GM08714 (cell line): ENCODE measurements around the gene MVD.

ENCODE experiments used
- H3K4me3 ChIP-seq: fragments of 200-500 bp; sonication (Bioruptor generic); 2 replicates; pipeline ENCODE4 v1.5.1; 2014; ENCODE audit warnings: mild to moderate bottlenecking, low read length, inconsistent platforms
- ZNF274 ChIP-seq: IDR thresholded peaks from 2 replicates; pipeline ENCODE4 v1.6.1; 2012; ENCODE audit warnings: mild to moderate bottlenecking, low read depth, low read length

MVD gene

GRCh38 chr16:88630433-88630832, 32.5 kb downstream of the MVD start:
- TF ChIP-seq ZNF274: no peak
- H3K4me3 ChIP-seq: no peak overlapping the region

GRCh38 chr16:88629835-88630234, 33.1 kb downstream of the MVD start:
- no peak overlapping the region for H3K4me3 ChIP-seq
- TF ChIP-seq ZNF274: no peak

GRCh38 chr16:88628512-88628974, 34.3 kb downstream of the MVD start:
- no peak for TF ChIP-seq ZNF274
- H3K4me3 ChIP-seq: no peak overlapping the region

DNA sequence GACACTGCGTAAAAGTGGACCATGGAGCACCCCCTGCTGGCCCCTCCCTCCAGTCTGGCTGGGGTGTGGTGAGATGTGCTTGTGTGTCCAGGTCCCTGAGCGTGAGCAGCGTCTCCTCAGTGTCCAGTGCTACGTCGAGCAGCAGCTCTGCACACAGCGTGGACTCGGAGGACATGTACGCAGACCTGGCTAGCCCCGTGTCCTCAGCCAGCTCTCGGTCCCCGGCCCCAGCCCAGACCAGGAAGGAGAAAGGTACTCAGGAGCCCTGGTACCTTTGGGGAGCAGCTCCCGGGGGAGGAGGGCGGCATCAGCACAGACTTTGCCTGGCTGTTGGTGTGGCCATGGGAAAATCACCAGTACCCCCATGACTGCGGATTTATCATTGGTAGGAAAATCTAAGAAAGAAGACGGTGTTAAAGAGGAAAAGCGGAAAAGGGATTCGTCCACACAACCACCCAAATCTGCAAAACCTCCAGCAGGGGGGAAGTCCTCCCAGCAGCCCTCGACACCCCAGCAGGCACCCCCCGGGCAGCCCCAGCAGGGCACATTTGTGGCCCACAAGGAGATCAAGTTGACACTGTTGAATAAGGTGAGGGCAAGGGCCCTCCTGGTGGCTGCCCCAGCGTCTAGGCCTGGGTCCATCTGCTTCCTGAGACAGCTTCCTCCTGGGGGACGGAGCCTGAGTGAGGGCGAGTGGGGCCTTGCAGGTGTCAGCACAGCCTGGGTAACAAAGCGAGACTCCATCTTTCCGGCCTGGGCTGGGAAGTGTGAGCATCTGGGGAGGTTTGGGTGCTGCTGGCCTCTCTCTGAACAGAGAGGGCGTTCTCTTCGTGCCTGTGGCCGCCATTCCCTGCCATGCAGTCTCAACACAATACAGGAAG, 35.1 kb downstream of the MVD start:
- TF ChIP-seq ZNF274: no peak
- no peak overlapping the region for H3K4me3 ChIP-seq

DNA sequence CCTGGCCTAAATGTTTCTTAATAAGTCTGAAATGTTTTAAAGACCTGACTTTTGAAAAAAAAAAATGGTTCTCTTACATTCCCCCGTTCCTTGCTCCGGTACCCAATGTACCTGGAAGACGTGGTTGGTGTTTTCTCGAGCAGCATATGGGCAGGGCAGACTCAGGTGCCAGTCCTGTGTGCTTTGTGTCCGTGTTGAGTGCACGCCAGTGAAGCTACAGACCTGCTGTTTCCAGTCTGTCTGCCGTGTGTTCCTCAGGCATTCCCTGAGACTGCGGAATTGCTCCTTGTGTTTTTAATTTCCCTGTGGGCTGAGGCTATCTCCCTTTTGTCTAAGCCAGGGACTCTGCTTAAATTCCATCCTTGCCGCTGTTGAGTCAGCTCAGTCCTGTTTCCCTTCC, 36.2 kb downstream of the MVD start:
- no peak for TF ChIP-seq ZNF274

DNA sequence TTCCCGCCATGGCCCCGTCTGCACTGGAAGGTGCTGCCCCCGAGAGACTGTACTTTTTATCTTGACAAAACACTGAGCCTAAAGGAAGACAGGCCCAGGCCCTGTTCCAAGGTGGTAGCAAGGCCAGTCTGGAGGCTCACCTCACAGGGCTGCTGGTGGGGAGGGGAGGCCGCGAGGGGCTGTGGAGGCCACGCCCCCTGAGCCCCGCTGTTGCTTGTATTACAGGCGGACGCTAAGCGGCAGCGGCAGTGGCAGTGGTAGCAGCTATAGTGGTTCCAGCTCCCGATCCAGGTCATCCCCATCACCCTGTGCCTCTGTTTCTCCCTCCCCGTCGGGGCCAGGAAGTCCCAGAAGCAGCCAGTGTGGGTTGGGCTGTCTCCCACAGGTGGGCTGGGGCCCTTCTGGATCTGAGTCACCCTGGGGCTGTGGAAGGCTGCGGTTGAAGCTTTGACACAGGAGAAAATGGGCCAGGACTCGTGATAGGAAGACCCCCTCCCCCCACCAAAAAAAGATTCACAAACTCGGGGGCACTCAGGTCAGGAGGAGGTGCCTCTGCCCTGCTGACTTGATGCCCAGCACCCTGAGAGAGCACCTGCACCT, 37.8 kb downstream of the MVD start:
- TF ChIP-seq ZNF274: no peak
- no peak overlapping the region for H3K4me3 ChIP-seq

More for the DNA sequence above, 36.2 kb downstream of the MVD start:
- no peak overlapping the region for H3K4me3 ChIP-seq

DNA sequence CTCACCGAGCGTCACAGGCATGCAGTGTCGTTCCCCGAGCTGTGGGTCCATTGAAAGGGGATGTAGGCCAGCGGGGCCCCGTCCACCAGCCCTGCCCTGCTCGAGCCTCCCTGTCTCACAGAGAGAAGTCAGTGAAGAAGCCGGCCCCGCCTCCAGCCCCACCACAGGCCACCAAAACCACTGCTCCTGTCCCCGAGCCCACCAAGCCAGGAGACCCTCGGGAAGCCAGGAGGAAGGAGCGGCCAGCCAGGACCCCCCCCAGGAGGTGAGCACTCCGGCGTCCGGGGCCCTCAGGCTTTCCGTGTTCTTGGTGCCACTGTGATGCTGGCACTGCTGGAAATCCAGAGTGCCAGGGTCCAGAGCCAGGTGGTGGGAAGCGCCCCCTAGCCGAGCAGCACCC, 38.4 kb downstream of the MVD start:
- no peak for TF ChIP-seq ZNF274
- no peak overlapping the region for H3K4me3 ChIP-seq

- H3K4me3 ChIP-seq: no peak overlapping the region
- no peak for TF ChIP-seq ZNF274
These were observed 39.0 kb downstream of the MVD start for GRCh38 chr16:88623858-88624257.

- H3K4me3 ChIP-seq: no peak overlapping the region
- no peak for TF ChIP-seq ZNF274
These were observed 40.0 kb downstream of the MVD start for GRCh38 chr16:88622866-88623265.

DNA sequence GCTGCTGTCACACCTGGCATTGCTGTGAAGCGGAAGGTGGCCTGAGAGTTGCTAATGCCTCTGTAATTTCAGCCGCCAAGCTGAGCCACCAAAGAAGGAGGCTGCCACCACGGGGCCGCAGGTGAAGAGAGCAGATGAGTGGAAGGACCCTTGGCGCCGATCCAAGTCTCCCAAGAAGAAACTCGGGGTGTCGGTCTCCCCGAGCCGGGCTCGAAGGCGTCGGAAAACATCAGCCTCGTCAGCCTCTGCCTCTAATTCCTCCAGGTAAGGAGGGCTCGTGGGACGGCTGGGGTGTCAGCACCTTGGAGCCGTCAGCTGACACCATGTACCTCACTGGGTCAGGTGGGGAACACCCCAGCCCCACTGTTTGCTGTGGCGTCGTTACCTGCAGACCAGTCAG, 40.8 kb downstream of the MVD start:
- no peak overlapping the region for H3K4me3 ChIP-seq

DNA sequence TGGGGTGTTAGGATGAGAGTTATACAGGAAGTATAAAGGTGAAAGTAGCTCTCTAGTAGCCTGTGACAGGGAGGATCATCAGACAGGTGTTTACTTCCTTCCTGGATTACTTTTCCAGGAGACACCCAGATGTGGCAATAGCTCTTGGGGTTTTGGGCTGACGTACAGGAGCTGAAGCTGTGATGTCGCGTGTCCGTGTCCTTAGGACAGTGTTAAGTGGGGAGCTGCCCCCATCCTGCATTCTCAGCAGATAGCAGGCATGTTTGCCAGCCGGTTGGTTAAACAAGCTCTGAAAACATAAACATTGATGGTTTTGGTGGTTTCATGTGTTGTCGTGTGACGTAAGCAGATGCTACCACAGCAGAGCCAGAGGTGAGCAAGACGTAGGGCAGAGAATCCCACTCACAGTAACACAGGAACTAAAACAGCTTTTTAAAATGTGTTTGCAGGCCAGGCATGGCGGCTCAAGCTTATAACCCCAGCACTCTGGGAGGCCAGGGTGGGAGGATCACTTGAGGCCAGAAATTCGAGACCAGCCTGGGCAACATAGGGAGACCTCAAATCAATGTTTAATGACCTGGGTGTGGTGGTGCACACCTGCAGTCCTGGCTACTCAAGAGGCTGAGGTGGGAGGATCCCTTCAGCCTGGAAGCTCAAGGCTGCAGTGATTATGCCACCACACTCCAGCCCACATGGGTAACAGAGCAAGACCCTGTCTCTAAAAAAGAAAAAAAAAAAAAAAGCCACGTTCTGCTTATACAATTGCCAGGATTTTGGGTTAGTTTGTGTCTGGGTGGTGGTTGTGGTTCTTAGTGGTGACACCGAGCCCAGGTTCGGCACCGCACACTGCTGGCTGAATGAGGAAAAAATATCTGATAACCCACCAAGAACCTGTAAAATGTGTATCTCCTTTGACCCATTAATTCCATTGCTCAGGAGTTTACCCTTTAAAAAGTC, 42.8 kb downstream of the MVD start:
- TF ChIP-seq ZNF274: no peak
- no peak overlapping the region for H3K4me3 ChIP-seq

More for the DNA sequence above, 40.8 kb downstream of the MVD start:
- TF ChIP-seq ZNF274: no peak

DNA sequence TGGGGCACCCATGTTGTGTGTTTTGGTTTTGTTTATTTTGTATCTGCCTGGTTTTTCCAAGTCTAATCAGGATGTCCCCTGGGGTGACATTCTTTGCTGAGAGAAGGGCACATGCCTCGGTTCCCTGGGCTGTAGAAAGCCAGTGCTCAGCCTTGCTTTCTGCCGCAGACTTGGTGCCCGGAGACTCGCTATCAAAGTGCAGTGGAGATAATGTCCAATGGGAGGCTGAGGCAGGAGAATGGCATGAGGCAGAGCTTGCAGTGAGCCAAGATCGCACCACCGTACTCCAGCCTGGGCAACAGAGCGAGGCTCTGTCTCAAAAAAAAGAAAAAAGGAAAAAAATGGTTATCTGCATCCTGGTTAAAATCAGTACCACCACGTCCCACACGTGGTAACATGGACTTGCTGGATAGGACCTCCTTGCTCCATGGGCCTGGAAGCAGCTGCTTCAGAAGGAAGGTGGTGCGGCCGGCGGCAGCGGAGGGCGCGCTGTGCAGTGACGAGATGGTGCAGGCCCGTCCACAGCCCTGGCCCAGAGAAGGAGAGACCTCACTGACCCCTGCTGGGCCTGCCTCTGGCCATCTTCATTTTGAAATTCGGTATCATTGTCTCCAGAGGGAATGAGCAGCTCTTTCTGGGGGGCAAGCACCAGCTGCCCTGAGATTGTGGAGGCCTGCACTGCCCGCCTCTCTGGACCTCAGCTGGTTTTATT, 43.8 kb downstream of the MVD start:
- no peak for TF ChIP-seq ZNF274
- H3K4me3 ChIP-seq: no peak overlapping the region

- no peak for TF ChIP-seq ZNF274
- H3K4me3 ChIP-seq: no peak overlapping the region
These were observed 44.5 kb downstream of the MVD start for GRCh38 chr16:88618182-88618955.
